Natural killer cell (primary cell): ENCODE measurements around the gene UPF3B. TPM values are rescaled to one million over a fixed set of nuclear protein-coding genes. Genes with fewer than 3 reads are reported as not detected.

ENCODE experiments used
- ATAC-seq, 3 donors: fragments of 150-1000 bp in 2 of 3; fragments of 200-7000 bp in 1 of 3; cut with Tn5 transposase; 1 replicate in 1 of 3; 2 replicates in 2 of 3; pipeline ENCODE4 v1.10.0; 2021; ENCODE audit warnings: mild to moderate bottlenecking in 2 of 3, moderate library complexity in 2 of 3
- DNase-seq, 2 donors: peaks; one replicate each; pipeline versions ENCODE4 v3.0.0 to v3.0.0-alpha.2; 2013 to 2021; ENCODE audit warnings: mixed read lengths in 1 of 2
- H3K27ac ChIP-seq: one replicate; pipeline ENCODE4 v1.5.1; 2013; ENCODE audit warnings: mild to moderate bottlenecking, low read length
- H3K27me3 ChIP-seq: one replicate; pipeline ENCODE4 v1.6.1; 2013; ENCODE audit warnings: low read length; ENCODE audit not compliant: control insufficient read depth, insufficient read depth
- H3K36me3 ChIP-seq: one replicate; pipeline ENCODE4 v1.6.1; 2013; ENCODE audit warnings: low read length; ENCODE audit not compliant: control insufficient read depth, insufficient read depth
- H3K4me1 ChIP-seq: one replicate; pipeline ENCODE4 v1.6.1; 2013; ENCODE audit warnings: low read length; ENCODE audit not compliant: control insufficient read depth, insufficient read depth
- H3K4me3 ChIP-seq: one replicate; pipeline ENCODE4 v1.5.1; 2013; ENCODE audit warnings: low read length
- H3K9me3 ChIP-seq: one replicate; pipeline ENCODE4 v1.6.1; 2013; ENCODE audit warnings: low read length; ENCODE audit not compliant: control insufficient read depth, insufficient read depth
- H3K27ac Mint-ChIP-seq, 2 donors: one replicate each; pipeline ENCODE4 v1.8.0; 2022; ENCODE audit warnings: mild to moderate bottlenecking in 2 of 2, mixed read lengths in 2 of 2, moderate library complexity in 1 of 2
- H3K27me3 Mint-ChIP-seq, 2 donors: one replicate each; pipeline ENCODE4 v1.8.0; 2022; ENCODE audit warnings: low read depth in 2 of 2, mixed read lengths in 2 of 2
- H3K36me3 Mint-ChIP-seq: one replicate; pipeline ENCODE4 v1.8.0; 2022; ENCODE audit warnings: mixed read lengths
- H3K4me1 Mint-ChIP-seq, 2 donors: one replicate each; pipeline ENCODE4 v1.8.0; 2022; ENCODE audit warnings: mixed read lengths in 2 of 2
- H3K4me3 Mint-ChIP-seq: one replicate; pipeline ENCODE4 v1.8.0; 2022; ENCODE audit warnings: mild to moderate bottlenecking, moderate library complexity, mixed read lengths
- H3K9me3 Mint-ChIP-seq, 2 donors: one replicate each; pipeline ENCODE4 v1.8.0; 2022; ENCODE audit warnings: mixed read lengths in 2 of 2
- CTCF ChIP-seq: fragments of 200-600 bp; IDR thresholded peaks from one replicate; pipeline ENCODE4 v1.8.0; 2022; ENCODE audit warnings: antibody characterized with exemption
- WGBS: methylation state at CpG from one replicate; pipeline ENCODE4 v1.1.7; 2013; ENCODE audit warnings: missing lambda C conversion rate; ENCODE audit not compliant: insufficient coverage; 5-methylcytosine and 5-hydroxymethylcytosine counted together
- intact Hi-C: fragments of 100-400 bp; cut with micrococcal nuclease; formaldehyde crosslinking; loops from one replicate; pipeline ENCODE4 v1.14.2; 2022
- total RNA-seq, 4 donors: library from RNA; stranded (reverse); fragments of 120-200 nt in 1 of 4; gene quantifications; one replicate each; pipeline versions ENCODE4 v1.2.3 to v1.2.4, GENCODE V29; 2013 to 2022

The UPF3B gene
- total RNA-seq, 3 donors from 2014 or later (not counting 1 experiment from before 2014, with no cell fraction given), result 9.3 to 16.4 (median 12.4) TPM

- Histone ChIP-seq H3K9me3 (no peaks in the 10 kb centered on the region), H3K27me3 (no peaks in the 10 kb centered on the region), H3K4me1 (peaks cover 7% of the 10 kb centered on the region), H3K4me3 (no peak overlapping the region), H3K36me3 (peaks cover 7% of the 10 kb centered on the region), H3K27ac (no peak overlapping the region)
- intact Hi-C loops, result no loop called here
- no peak for TF ChIP-seq CTCF
- H3K36me3 Mint-ChIP-seq, result no peaks in the 10 kb centered on the region
- ATAC-seq, result no peak
- no CpG with 5 or more reads among the region's 2 CpGs for WGBS
- DNase-seq, result peak in 1 of 2 donors; percentile 25
- no peaks in the 10 kb centered on the region for H3K9me3 Mint-ChIP-seq
- no peak overlapping the region for H3K27ac Mint-ChIP-seq
- H3K4me1 Mint-ChIP-seq, result peaks cover 0 to 5% of the 10 kb centered on the region in 2 donors
- no peak overlapping the region for H3K4me3 Mint-ChIP-seq
- H3K27me3 Mint-ChIP-seq, result no peaks in the 10 kb centered on the region
These were observed 26.0 kb upstream of the UPF3B start for GRCh38 chrX:119878740-119879139.

GRCh38 chrX:119871599-119872395 lies 19.0 kb upstream of the UPF3B start, which contains the start of the genes NDUFA1 and RNF113A:
NDUFA1 (plus strand) TSS chrX:119871832; CDS start chrX:119871912, 80 bp downstream.
RNF113A (minus strand) TSS chrX:119871733; CDS start chrX:119871613, 120 bp downstream.
- H3K36me3 Mint-ChIP-seq, result no peaks in the 10 kb centered on the region
- peak; percentile 86 to 96 (median 91) for ATAC-seq
- H3K4me3 ChIP-seq, result peak within 1 kb of the TSS; percentile 65
- peak within 1 kb of the TSS; percentile 97 for H3K27ac ChIP-seq
- peak within 1 kb of the TSS; percentile 97 for H3K4me3 Mint-ChIP-seq
- peak; percentile 78 to 93 for DNase-seq
- no peaks in the 10 kb centered on the region for H3K27me3 Mint-ChIP-seq
- peaks cover 19 to 25% of the 10 kb centered on the region in 2 donors for H3K4me1 Mint-ChIP-seq
- H3K9me3 Mint-ChIP-seq, result no peaks in the 10 kb centered on the region
- peak within 1 kb of the TSS; percentile 97 to 99 for H3K27ac Mint-ChIP-seq
- H3K4me1 ChIP-seq, result peaks cover 13% of the 10 kb centered on the region
- H3K9me3 ChIP-seq, result no peaks in the 10 kb centered on the region
- TF ChIP-seq CTCF, result no peak
- H3K27me3 ChIP-seq, result no peaks in the 10 kb centered on the region
- H3K36me3 ChIP-seq, result peaks cover 4% of the 10 kb centered on the region
- intact Hi-C loops, result loop anchor here (1.0 to 5.0 kb wide), 3 partner anchors 18 to 404 kb away; partner anchors contain the start of genes RPL39 and SLC25A5
- WGBS, result under 1% methylated on average over 60 of the region's 62 CpGs

GRCh38 chrX:119871245-119871598 lies 18.5 kb upstream of the UPF3B start:
- H3K4me3 ChIP-seq, result peak overlapping the region; percentile 65
- H3K9me3 ChIP-seq, result no peaks in the 10 kb centered on the region
- Mint-ChIP-seq H3K27ac (peak overlapping the region; percentile 97 to 99), H3K27me3 (no peaks in the 10 kb centered on the region), H3K36me3 (no peaks in the 10 kb centered on the region), H3K9me3 (no peaks in the 10 kb centered on the region), H3K4me3 (peak overlapping the region; percentile 97), H3K4me1 (peaks cover 19 to 25% of the 10 kb centered on the region in 2 donors)
- WGBS, result under 1% methylated on average over 26 of the region's 26 CpGs
- no peaks in the 10 kb centered on the region for H3K27me3 ChIP-seq
- ATAC-seq, result peak; percentile 52 to 64 (median 57)
- peaks cover under 1% of the 10 kb centered on the region for H3K36me3 ChIP-seq
- DNase-seq, result peak in 1 of 2 donors; percentile 71
- peak overlapping the region; percentile 97 for H3K27ac ChIP-seq
- intact Hi-C loops, result loop anchor here (1.0 to 5.0 kb wide), 3 partner anchors 18 to 404 kb away; partner anchors contain the start of genes RPL39 and SLC25A5
- peaks cover 13% of the 10 kb centered on the region for H3K4me1 ChIP-seq
- no peak for TF ChIP-seq CTCF
